Retinal pigment epithelial cell (primary cell): Measurements from ENCODE around the gene SNRNP35.

ENCODE experiments used
- DNase-seq: peaks from one replicate; pipeline ENCODE4 v3.0.0-alpha.2; 2010; ENCODE audit warnings: low read depth
- H3K4me3 ChIP-seq: 2 replicates; pipeline ENCODE4 v1.5.1; 2011; ENCODE audit warnings: mild to moderate bottlenecking, low read length, control low read depth, moderate library complexity
- CTCF ChIP-seq: conservative IDR thresholded peaks from 2 replicates; pipeline ENCODE4 v1.5.1; 2011; ENCODE audit warnings: low read depth, low read length, control low read depth, inconsistent platforms

SNRNP35 gene

GRCh38 chr12:123494124-123494851 is 36.3 kb downstream of the SNRNP35 start:
- no peak overlapping the region for H3K4me3 ChIP-seq
- DNase-seq: no peak
- TF ChIP-seq CTCF: no peak

GRCh38 chr12:123497065-123497464 is 39.1 kb downstream of the SNRNP35 start:
- no peak for TF ChIP-seq CTCF
- H3K4me3 ChIP-seq: no peak overlapping the region
- no peak for DNase-seq

DNA sequence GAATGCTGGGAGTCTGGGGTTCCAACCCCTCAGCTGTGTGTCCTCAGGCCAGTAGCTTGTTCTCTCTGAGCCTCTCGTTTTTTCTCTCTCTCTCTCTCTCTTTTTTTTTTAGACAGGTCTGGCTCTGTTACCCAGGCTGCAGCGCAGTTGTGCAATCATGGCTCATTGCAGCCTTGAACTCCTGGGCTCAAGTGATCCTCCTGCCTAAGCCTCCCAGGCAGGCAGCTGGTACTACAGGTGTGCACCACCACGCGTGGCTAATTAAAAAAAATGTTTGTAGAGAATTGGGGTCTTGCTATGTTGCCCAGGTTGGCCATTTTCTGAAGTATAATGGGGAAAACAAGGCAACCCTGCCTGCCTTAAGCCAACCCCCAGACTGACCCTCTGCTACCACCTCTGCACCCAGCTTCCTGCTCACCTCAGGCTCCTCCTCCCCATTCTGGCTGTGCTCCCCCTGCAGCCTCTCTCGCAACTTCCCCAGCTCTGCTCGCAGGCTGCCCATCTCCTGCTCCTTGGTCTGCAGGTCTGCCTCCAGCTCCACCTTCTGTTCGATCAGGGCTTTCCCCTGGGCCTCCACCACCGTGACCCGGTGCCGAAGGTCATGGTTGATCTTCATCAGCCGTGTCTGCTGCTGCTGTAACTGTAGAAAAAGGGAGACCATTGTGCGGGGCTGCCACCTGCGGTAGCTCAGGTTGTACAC is 40.3 kb downstream of the SNRNP35 start:
- no peak for TF ChIP-seq CTCF
- H3K4me3 ChIP-seq: no peak overlapping the region
- no peak for DNase-seq

DNA sequence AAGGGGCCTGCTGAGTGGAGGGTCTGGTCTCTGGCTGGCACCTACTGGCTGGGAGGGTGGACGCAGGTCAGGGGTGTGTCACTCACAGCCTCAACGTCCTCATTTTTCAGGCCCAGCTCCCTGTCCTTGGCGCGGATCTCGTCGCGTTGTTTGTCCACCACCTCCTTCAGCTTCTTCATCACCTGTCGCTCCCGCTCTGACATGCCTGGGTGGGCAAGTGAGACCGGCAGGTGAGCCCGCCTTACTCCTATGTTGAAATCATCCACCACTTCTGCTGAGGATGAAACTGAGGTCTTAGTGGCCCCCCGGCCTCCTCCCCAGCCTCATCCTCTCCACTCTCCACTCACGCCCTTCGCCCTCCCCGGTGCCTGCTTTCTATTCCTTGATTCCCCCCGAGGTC is 41.4 kb downstream of the SNRNP35 start:
- no peak for DNase-seq
- no peak for TF ChIP-seq CTCF
- no peak overlapping the region for H3K4me3 ChIP-seq

DNA sequence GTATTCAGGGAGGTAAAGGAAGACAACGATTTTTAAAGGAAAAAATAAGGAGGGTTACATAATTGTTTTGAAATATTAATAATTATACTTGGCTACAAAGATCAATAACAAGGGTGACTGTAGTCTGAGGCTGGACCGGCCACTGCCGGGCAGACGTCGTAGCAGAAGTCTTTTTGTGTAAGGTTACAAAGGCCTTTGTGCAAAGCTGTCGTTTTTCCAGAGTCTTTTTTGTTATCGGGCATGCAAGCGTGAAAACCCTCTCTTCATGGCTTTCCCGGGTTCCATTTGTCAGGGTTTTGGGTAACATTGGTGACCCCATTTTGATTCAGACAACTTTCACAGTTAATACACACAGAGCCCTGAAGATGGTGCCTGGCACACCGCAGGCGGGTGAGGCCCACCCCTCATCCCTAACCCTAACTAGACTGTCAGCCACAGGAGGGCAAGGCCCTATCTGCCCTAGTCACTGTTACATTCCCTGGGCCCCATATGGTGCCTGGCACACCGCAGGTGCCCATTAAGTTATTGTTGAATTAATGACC is 44.3 kb downstream of the SNRNP35 start:
- DNase-seq: no peak
- no peak for TF ChIP-seq CTCF

DNA sequence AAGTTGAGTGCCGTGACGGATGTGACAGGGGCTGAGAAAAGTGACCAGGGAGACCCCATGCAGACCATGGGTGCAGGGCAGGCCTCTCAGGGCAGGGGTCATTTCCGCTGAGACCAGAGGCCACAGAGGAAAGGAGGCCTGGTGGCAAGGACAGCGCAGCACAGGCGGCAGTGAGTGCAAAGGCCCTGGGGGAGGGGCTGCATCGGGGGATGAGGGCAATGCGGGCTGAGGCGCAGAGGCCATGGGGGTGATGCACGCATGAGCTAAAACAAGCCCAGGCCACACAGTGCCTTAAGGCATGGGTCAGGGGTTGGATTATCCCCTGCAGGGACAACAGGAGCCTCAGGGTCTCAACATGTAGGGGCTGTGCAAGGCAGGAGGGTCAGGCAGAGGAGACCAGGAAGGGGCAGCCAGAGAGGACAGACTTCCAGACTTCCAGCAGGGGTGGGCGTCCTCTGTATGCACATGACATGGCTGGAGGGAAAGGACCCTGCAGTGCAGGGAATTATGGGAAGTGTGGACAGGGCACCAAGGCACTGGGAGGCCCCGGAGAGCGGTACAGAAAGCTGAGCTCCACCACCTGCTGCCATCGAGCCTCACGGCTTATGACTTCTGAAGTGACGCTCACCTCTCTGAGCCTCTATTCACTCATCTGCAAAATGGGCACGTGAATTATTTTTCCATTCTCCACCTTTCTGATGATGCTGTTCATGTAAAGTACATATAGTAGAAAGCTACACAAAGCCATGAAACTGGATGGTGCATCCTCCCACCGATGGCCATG is 48.3 kb downstream of the SNRNP35 start:
- TF ChIP-seq CTCF: no peak
- H3K4me3 ChIP-seq: no peak overlapping the region

More for the DNA sequence above, 44.3 kb downstream of the SNRNP35 start:
- H3K4me3 ChIP-seq: no peak overlapping the region

More for the DNA sequence above, 48.3 kb downstream of the SNRNP35 start:
- no peak for DNase-seq
